MG63 (cell line): Measurements from ENCODE around the gene TIMM22. TPM values are rescaled to one million over a fixed set of nuclear protein-coding genes. Genes with fewer than 3 reads are reported as not detected.
"Not testable (repeated sequence)": the region's sequence is repeated elsewhere in the genome, so short reads cannot be mapped to it uniquely, and the experiment has no call there.

ENCODE experiments used
- DNase-seq: peaks from one replicate; pipeline ENCODE4 v3.0.0-alpha.2; 2020
- H3K27me3 ChIP-seq: fragments of 250-450 bp; sonication (Bioruptor Pico); 2 replicates; pipeline ENCODE4 v1.5.1; 2020; ENCODE audit warnings: mild to moderate bottlenecking, moderate library complexity
- H3K36me3 ChIP-seq: fragments of 250-450 bp; sonication (Bioruptor Pico); 2 replicates; pipeline ENCODE4 v1.5.1; 2020; ENCODE audit warnings: mild to moderate bottlenecking, moderate library complexity
- H3K4me3 ChIP-seq: fragments of 250-450 bp; sonication (Bioruptor Pico); 2 replicates; pipeline ENCODE4 v1.5.1; 2020; ENCODE audit warnings: mild to moderate bottlenecking, moderate library complexity
- H3K9me3 ChIP-seq: fragments of 250-450 bp; sonication (Bioruptor Pico); 2 replicates; pipeline ENCODE4 v1.5.1; 2020; ENCODE audit warnings: mild to moderate bottlenecking, moderate library complexity
- total RNA-seq: library from RNA; depleted of rRNA; stranded (reverse); fragments of >200 nt; shearing (Covaris generic); gene quantifications from 2 replicates; pipeline ENCODE4 v1.2.3, GENCODE V29; 2014; ENCODE audit warnings: low replicate concordance

Gene TIMM22
- total RNA-seq, 1 experiment from 2014 or later: 16.0 TPM

- DNase-seq: no peak
- H3K27me3 ChIP-seq: no peaks in the 10 kb centered on the region
- no peaks in the 10 kb centered on the region for H3K9me3 ChIP-seq
- no peak overlapping the region for H3K4me3 ChIP-seq
- H3K36me3 ChIP-seq: no peaks in the 10 kb centered on the region
Observed at GRCh38 chr17:986322-986929, 10.5 kb upstream of the TIMM22 start.

DNA sequence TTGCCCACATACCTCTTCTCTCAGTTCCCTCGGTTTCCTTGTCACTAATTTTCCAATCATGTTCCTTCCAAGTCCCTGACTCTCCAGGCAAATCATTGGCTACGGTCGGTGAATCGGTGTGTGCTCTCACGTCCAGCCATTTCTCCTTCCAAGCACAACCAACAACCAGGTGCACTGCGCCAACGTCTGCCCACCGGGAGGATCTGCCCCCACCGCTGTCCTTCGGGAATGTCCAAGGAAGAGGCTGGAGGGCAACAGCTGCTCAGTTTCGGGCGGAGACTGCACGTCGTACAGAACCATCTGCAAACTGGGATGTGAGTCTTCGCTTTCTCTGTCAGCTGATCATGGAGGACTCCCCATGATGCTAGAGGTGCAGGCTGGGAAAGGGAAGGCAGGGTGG lies 9.0 kb upstream of the TIMM22 start:
- H3K36me3 ChIP-seq: no peaks in the 10 kb centered on the region
- no peaks in the 10 kb centered on the region for H3K9me3 ChIP-seq
- H3K27me3 ChIP-seq: no peaks in the 10 kb centered on the region
- no peak overlapping the region for H3K4me3 ChIP-seq
- no peak for DNase-seq

DNA sequence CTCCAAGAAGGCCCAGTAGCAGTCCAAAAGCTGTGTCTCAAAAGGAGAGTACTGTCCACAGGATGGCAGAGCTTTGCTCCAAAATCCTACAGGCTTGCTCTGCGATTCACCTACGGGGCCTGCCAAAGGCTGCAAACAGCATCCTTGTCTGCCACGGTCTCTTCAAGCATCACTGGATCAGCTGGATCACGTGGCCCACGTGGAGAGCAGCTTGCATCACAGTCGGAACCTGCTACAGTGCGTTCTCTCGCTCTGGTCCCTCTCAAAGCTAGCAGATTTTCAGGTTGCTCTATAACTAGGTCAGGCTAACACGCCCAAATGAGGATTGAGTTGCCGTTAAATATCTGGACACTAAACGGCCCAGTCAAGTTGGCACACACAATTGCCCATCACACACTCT lies 8.4 kb upstream of the TIMM22 start:
- Histone ChIP-seq H3K9me3 (no peaks in the 10 kb centered on the region), H3K36me3 (no peaks in the 10 kb centered on the region), H3K27me3 (no peaks in the 10 kb centered on the region), H3K4me3 (no peak overlapping the region)
- no peak for DNase-seq

DNA sequence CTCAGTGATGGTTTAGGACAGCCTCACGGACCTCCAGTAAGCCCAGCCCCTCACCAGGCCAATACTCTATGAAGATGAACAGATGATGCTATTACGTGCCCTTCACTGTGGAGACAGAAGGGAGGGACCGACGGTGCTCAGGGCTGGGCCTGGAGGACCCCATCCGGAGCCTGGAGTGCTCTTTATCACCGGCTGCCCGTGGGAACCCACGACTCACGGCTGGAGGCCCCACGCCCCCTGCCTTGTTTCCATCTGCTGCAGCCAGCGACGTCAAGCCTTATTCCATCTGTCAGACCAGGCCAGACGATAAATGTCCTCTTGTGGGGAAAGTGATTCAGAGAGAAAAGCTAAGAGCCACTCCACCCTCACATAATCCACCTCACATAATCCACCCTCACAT lies 4.0 kb upstream of the TIMM22 start:
- no peak for DNase-seq
- no peak overlapping the region for H3K4me3 ChIP-seq

GRCh38 chr17:995324-995723 lies 1.6 kb upstream of the TIMM22 start:
- not testable (repeated sequence) for H3K27me3 ChIP-seq, H3K4me3 ChIP-seq, H3K9me3 ChIP-seq, DNase-seq
- peaks cover 12% of the 10 kb centered on the region for H3K36me3 ChIP-seq

More for the DNA sequence above, 4.0 kb upstream of the TIMM22 start:
- Histone ChIP-seq H3K36me3 (no peaks in the 10 kb centered on the region), H3K27me3 (no peaks in the 10 kb centered on the region), H3K9me3 (no peaks in the 10 kb centered on the region)

GRCh38 chr17:998111-998510 lies 1.2 kb downstream of the TIMM22 start:
- no peaks in the 10 kb centered on the region for H3K27me3 ChIP-seq
- H3K36me3 ChIP-seq: peaks cover 22% of the 10 kb centered on the region
- peak overlapping the region; percentile 79 for H3K4me3 ChIP-seq
- no peak for DNase-seq
- no peaks in the 10 kb centered on the region for H3K9me3 ChIP-seq

DNA sequence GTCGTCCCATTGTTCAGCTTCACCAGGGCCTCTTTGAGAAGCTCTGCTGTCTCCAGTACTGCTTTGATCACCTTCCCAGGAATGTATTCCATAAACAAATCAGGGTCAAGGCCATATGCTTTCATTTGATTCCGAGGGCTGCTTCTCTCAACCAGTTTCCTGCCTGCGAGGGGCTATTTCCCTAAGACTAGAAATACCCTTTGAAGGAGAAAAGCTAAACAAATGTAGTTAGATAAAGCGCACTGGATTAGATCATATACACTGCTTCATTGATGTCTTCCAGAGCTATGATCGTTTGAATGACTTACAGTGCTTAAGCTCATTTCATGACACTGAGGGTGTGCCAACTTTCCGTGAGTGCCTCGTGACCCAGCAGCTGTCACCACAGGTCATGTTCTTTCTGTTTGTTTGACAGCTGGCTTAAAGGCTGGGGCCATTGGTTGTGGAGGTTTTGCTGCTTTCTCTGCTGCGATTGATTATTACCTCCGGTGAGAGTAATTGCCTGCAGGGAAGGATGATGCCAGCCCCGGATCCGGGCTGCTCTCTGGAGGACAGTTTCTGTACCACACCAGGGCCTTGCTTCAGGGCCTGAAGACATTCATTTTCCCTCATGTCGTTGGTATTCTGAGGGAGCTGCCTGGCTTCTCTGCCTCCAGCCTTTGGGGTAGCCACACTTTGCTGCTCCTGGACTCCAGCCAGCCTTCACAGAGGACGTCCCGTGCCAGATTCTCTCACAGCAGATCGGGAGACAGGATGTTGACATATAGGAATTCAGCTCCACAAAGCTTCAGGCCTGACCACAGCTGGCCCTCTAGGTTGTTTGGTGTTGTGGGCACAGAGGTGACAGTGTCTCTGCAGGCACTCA lies 3.9 kb downstream of the TIMM22 start:
- Histone ChIP-seq H3K4me3 (no peak overlapping the region), H3K36me3 (peaks cover 25% of the 10 kb centered on the region), H3K9me3 (no peaks in the 10 kb centered on the region), H3K27me3 (no peaks in the 10 kb centered on the region)
- DNase-seq: no peak

- DNase-seq: no peak
Observed at GRCh38 chr17:1001640-1002411, 4.9 kb downstream of the TIMM22 start.

GRCh38 chr17:1002412-1002753 lies 5.5 kb downstream of the TIMM22 start:
- Histone ChIP-seq H3K36me3 (peaks cover 25% of the 10 kb centered on the region), H3K4me3 (no peak overlapping the region), H3K27me3 (no peaks in the 10 kb centered on the region), H3K9me3 (no peaks in the 10 kb centered on the region)
- no peak for DNase-seq

More at GRCh38 chr17:1001640-1002411, 4.9 kb downstream of the TIMM22 start:
- Histone ChIP-seq H3K4me3 (no peak overlapping the region), H3K9me3 (no peaks in the 10 kb centered on the region), H3K36me3 (peaks cover 25% of the 10 kb centered on the region), H3K27me3 (no peaks in the 10 kb centered on the region)

- H3K36me3 ChIP-seq: peaks cover 25% of the 10 kb centered on the region
- no peak for DNase-seq
- H3K9me3 ChIP-seq: no peaks in the 10 kb centered on the region
- H3K27me3 ChIP-seq: no peaks in the 10 kb centered on the region
- H3K4me3 ChIP-seq: no peak overlapping the region
Observed at GRCh38 chr17:1002771-1003555, 6.0 kb downstream of the TIMM22 start.

DNA sequence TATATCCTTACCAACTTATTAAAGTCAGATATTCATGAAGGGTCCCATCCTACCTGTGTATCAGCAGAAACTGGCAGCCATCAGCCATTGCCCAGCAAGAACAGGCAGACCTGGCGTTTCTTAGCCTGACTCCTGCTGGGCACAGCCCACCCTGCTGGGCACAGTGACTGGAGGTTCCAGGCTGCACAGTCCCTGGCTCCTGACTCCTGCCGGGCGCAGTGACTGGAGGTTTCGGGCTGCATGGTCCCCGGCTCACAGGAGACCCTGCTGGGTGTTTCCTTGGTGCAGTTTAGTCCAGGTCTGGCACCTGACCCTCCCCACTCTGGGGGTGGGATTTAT lies 6.7 kb downstream of the TIMM22 start:
- no peaks in the 10 kb centered on the region for H3K9me3 ChIP-seq
- no peak for DNase-seq
- no peak overlapping the region for H3K4me3 ChIP-seq
- peaks cover 25% of the 10 kb centered on the region for H3K36me3 ChIP-seq
- H3K27me3 ChIP-seq: no peaks in the 10 kb centered on the region

DNA sequence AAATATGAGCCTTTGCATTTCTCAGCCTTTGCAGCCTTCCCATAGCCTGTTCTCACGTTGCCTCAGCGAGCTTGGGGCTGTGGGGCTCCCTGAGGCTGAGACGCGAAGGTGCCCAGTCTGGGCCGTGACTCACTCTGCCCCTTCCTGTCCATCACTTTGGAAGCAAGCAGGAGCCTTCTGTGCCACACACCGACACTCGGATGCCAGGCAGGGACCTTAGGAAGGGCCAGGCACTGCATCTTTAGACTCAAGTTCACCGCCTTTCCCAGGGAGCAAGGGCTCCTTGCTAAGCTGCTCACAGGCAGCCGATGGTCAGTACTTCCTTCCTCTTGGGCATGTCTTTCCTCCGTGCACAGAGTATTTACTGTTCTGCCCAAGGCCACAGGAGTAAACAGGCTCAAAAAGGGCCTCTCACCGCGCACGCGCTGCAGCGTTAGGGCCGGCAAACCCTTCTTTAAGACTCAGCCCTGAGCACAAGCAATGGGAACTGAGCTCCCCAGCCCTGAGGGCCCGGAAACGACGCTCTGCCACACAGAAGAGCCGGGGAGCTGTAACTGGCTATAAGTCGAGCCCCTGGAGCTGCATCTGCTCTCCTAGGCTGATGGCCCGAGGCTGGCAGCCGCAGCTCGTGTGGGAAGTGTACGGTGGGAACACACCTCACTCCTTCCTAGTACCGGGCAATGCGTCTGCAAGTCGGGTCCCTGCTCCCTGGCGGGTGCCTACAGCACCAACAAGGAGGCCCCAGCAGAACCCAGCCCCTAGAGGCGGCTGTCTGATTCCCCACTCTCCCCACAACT lies 7.2 kb downstream of the TIMM22 start:
- Histone ChIP-seq H3K27me3 (no peaks in the 10 kb centered on the region), H3K36me3 (peaks cover 22% of the 10 kb centered on the region), H3K4me3 (no peak overlapping the region), H3K9me3 (no peaks in the 10 kb centered on the region)
- DNase-seq: no peak

- H3K36me3 ChIP-seq: peaks cover 16% of the 10 kb centered on the region
Observed at GRCh38 chr17:1004769-1005295, 7.9 kb downstream of the TIMM22 start.

GRCh38 chr17:1005361-1005946 lies 8.5 kb downstream of the TIMM22 start:
- peak; percentile 66 for DNase-seq
- Histone ChIP-seq H3K9me3 (no peaks in the 10 kb centered on the region), H3K36me3 (peaks cover 11% of the 10 kb centered on the region), H3K4me3 (no peak overlapping the region), H3K27me3 (no peaks in the 10 kb centered on the region)

More at GRCh38 chr17:1004769-1005295, 7.9 kb downstream of the TIMM22 start:
- H3K27me3 ChIP-seq: no peaks in the 10 kb centered on the region
- H3K9me3 ChIP-seq: no peaks in the 10 kb centered on the region
- no peak overlapping the region for H3K4me3 ChIP-seq
- no peak for DNase-seq

DNA sequence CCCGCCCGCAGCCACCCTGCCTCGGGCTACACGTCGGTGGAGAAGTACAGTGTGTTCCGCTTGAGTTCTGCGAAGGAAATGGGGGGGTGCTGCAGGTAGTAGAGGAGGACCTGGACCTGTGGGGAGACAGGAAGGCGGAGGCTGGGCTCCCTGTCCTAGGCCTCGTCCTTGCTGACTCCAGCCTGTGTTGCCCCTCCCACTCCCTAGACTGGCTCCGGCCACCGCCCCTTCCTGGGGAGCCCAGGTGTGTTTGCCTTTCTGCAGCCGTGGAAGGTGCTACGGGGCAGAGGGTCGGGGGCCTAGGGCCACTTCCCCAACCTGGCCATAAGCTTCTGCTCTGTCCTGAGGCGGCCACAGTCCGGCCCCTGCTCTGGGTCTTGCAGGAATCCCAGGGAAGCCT lies 9.1 kb downstream of the TIMM22 start:
- no peak overlapping the region for H3K4me3 ChIP-seq
- H3K27me3 ChIP-seq: no peaks in the 10 kb centered on the region
- DNase-seq: no peak
- H3K9me3 ChIP-seq: no peaks in the 10 kb centered on the region
- peaks cover 5% of the 10 kb centered on the region for H3K36me3 ChIP-seq
